ENCODE results near the gene SGIP1.
"Not testable (repeated sequence)": the region's sequence is repeated elsewhere in the genome, so short reads cannot be mapped to it uniquely, and the experiment has no call there.

SGIP1 gene

GRCh38 chr1:66686406-66686805 is 152.5 kb downstream of the SGIP1 start:
- DNase-seq: no peak

- DNase-seq: no peak
Measured at GRCh38 chr1:66687358-66687757, 153.4 kb downstream of the SGIP1 start.

- no peak for DNase-seq
Measured at GRCh38 chr1:66690666-66691381, 156.9 kb downstream of the SGIP1 start.

- DNase-seq: no peak
Measured at GRCh38 chr1:66692681-66693080, 158.7 kb downstream of the SGIP1 start.

GRCh38 chr1:66693856-66694255 is 159.9 kb downstream of the SGIP1 start:
- no peak for DNase-seq

- no peak for DNase-seq
Measured at GRCh38 chr1:66695116-66695515, 161.2 kb downstream of the SGIP1 start.

GRCh38 chr1:66696771-66697170 is 162.8 kb downstream of the SGIP1 start:
- no peak for DNase-seq

- no peak for DNase-seq
Measured at GRCh38 chr1:66699213-66699612, 165.3 kb downstream of the SGIP1 start.

GRCh38 chr1:66704177-66704875 is 170.4 kb downstream of the SGIP1 start:
- no peak for DNase-seq

GRCh38 chr1:66705110-66705509 is 171.2 kb downstream of the SGIP1 start:
- DNase-seq: no peak

GRCh38 chr1:66711420-66711819 is 177.5 kb downstream of the SGIP1 start:
- no peak for DNase-seq

- no peak for DNase-seq
Measured at GRCh38 chr1:66712839-66713238, 178.9 kb downstream of the SGIP1 start.

- no peak for DNase-seq
Measured at GRCh38 chr1:66723985-66724384, 190.0 kb downstream of the SGIP1 start.

GRCh38 chr1:66725885-66726665 is 192.1 kb downstream of the SGIP1 start:
- DNase-seq: no peak

- no peak for DNase-seq
Measured at GRCh38 chr1:66728021-66728420, 194.1 kb downstream of the SGIP1 start.

GRCh38 chr1:66728716-66729115 is 194.8 kb downstream of the SGIP1 start:
- not testable (repeated sequence) for DNase-seq

- no peak for DNase-seq
Measured at GRCh38 chr1:66729119-66729518, 195.2 kb downstream of the SGIP1 start.

GRCh38 chr1:66729523-66729922 is 195.6 kb downstream of the SGIP1 start:
- DNase-seq: no peak

GRCh38 chr1:66730462-66730861 is 196.5 kb downstream of the SGIP1 start:
- no peak for DNase-seq

GRCh38 chr1:66731170-66731865 is 197.4 kb downstream of the SGIP1 start:
- no peak for DNase-seq

GRCh38 chr1:66732407-66733166 is 198.6 kb downstream of the SGIP1 start:
- no peak for DNase-seq

- DNase-seq: no peak
Measured at GRCh38 chr1:66733348-66734017, 199.5 kb downstream of the SGIP1 start.

Data from NCI-H2081 treated with DMSO at 0.1 percent for 48 hours (cell line).